ENCODE results near the gene FOXE1. TPM values are rescaled to one million over a fixed set of nuclear protein-coding genes. Genes with fewer than 3 reads are reported as not detected.

FOXE1 gene
- total and polyA plus RNA-seq, 2 of the 13 experiments (the other 11 are each of a cell fraction or from before 2014, with no cell fraction given), result not detected

DNA sequence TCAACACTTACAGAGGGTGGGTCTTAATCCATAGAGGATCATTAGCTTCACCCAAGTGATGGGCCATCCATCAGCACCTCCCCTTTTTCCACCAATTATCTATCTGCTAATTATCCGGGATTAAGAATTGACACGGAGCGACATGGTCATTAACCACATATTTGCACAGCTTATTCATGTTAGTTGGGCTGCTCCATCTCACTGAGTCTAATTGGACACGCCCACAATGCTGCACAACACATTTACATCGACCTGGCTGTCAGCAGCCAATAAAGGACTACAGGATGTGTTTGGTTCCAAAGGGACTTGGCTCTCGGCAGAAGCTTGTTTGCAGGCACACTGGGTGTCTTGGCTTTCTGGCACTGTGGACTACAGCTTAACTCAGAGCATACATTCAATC is 21.6 kb downstream of the FOXE1 start (continued):
- TF ChIP-seq, protein P1, sequence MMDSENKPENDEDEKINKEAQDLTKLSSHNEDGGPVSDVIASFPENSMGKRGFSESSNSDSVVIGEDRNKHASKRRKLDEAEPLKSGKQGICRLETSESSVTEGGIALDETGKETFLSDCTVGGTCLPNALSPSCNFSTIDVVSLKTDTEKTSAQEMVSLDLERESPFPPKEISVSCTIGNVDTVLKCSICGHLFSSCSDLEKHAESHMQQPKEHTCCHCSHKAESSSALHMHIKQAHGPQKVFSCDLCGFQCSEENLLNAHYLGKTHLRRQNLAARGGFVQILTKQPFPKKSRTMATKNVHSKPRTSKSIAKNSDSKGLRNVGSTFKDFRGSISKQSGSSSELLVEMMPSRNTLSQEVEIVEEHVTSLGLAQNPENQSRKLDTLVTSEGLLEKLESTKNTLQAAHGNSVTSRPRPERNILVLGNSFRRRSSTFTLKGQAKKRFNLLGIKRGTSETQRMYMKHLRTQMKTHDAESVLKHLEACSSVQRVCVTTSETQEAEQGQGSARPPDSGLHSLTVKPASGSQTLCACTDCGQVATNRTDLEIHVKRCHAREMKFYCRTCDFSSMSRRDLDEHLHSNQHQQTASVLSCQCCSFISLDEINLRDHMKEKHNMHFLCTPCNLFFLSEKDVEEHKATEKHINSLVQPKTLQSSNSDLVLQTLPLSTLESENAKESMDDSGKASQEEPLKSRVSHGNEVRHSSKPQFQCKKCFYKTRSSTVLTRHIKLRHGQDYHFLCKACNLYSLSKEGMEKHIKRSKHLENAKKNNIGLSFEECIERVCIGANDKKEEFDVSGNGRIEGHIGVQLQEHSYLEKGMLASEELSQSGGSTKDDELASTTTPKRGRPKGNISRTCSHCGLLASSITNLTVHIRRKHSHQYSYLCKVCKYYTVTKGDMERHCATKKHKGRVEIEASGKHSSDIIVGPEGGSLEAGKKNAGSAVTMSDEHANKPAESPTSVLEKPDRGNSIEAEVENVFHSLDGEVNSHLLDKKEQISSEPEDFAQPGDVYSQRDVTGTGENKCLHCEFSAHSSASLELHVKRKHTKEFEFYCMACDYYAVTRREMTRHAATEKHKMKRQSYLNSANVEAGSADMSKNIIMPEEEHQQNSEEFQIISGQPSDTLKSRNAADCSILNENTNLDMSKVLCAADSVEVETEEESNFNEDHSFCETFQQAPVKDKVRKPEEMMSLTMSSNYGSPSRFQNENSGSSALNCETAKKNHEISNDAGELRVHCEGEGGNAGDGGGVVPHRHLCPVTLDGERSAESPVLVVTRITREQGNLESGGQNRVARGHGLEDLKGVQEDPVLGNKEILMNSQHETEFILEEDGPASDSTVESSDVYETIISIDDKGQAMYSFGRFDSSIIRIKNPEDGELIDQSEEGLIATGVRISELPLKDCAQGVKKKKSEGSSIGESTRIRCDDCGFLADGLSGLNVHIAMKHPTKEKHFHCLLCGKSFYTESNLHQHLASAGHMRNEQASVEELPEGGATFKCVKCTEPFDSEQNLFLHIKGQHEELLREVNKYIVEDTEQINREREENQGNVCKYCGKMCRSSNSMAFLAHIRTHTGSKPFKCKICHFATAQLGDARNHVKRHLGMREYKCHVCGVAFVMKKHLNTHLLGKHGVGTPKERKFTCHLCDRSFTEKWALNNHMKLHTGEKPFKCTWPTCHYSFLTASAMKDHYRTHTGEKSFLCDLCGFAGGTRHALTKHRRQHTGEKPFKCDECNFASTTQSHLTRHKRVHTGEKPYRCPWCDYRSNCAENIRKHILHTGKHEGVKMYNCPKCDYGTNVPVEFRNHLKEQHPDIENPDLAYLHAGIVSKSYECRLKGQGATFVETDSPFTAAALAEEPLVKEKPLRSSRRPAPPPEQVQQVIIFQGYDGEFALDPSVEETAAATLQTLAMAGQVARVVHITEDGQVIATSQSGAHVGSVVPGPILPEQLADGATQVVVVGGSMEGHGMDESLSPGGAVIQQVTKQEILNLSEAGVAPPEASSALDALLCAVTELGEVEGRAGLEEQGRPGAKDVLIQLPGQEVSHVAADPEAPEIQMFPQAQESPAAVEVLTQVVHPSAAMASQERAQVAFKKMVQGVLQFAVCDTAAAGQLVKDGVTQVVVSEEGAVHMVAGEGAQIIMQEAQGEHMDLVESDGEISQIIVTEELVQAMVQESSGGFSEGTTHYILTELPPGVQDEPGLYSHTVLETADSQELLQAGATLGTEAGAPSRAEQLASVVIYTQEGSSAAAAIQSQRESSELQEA (CRISPR knock-in tag; IDR thresholded peaks at IDR 0.05; ENCODE audit: not compliant biosample characterization), result no peak
- TF ChIP-seq PHF20 (CRISPR knock-in tag; IDR thresholded peaks at IDR 0.05), result no peak
- TF ChIP-seq MAZ (IDR thresholded peaks at IDR 0.05; ENCODE audit: borderline replicate concordance, low read depth, low read length), result no peak
- no peak for TF ChIP-seq MAZ (CRISPR knock-in tag; IDR thresholded peaks at IDR 0.05; ENCODE audit: low read depth)
- TF ChIP-seq MAFG (CRISPR knock-in tag; IDR thresholded peaks at IDR 0.05), result no peak
- TF ChIP-seq ZNF879 (CRISPR knock-in tag; IDR thresholded peaks at IDR 0.05), result no peak
- no peak for TF ChIP-seq ZSCAN21 (CRISPR knock-in tag; IDR thresholded peaks at IDR 0.05; ENCODE audit: borderline replicate concordance)
- no peak for TF ChIP-seq ZNF629 (CRISPR knock-in tag; conservative IDR thresholded peaks at IDR 0.05)
- TF ChIP-seq SKIL (CRISPR knock-in tag; IDR thresholded peaks at IDR 0.05; ENCODE audit: borderline replicate concordance), result no peak
- TF ChIP-seq TBX2 (CRISPR knock-in tag; IDR thresholded peaks at IDR 0.05; ENCODE audit: borderline replicate concordance), result no peak
- no peak for TF ChIP-seq MAFF (IDR thresholded peaks at IDR 0.05; ENCODE audit: low read depth, low read length)
- no peak for TF ChIP-seq GFI1 (CRISPR knock-in tag; IDR thresholded peaks at IDR 0.05; ENCODE audit: borderline replicate concordance)
